Activated T-cell treated with anti-CD3 and anti-CD28 coated beads, Interleukin-2, amount 50 U/mL, for 48 hours (primary cell): ENCODE results near the gene PLEKHA7.
A peak's percentile ranks its signal among the peaks of the same experiment; 100 is the strongest.

ENCODE experiments used
- DNase-seq, 2 experiments: peaks; one replicate each; pipeline ENCODE4 v3.0.0-alpha.2; 2020

The PLEKHA7 gene

GRCh38 chr11:16767957-16768356, 246.3 kb downstream of the PLEKHA7 start:
- no peak for DNase-seq

- no peak for DNase-seq
These were observed 247.1 kb downstream of the PLEKHA7 start for GRCh38 chr11:16767137-16767536.

GRCh38 chr11:16764888-16765287, 249.3 kb downstream of the PLEKHA7 start:
- DNase-seq: no peak

GRCh38 chr11:16763746-16764145, 250.5 kb downstream of the PLEKHA7 start:
- DNase-seq: no peak

GRCh38 chr11:16759857-16760508, 254.2 kb downstream of the PLEKHA7 start:
- DNase-seq: no peak

- no peak for DNase-seq
These were observed 255.7 kb downstream of the PLEKHA7 start for GRCh38 chr11:16758382-16759024.

GRCh38 chr11:16750417-16750816, 263.8 kb downstream of the PLEKHA7 start:
- DNase-seq: no peak

- DNase-seq: no peak
These were observed 264.5 kb downstream of the PLEKHA7 start for GRCh38 chr11:16749666-16750065.

- no peak for DNase-seq
These were observed 265.1 kb downstream of the PLEKHA7 start for GRCh38 chr11:16749092-16749491.

GRCh38 chr11:16745950-16746605, 268.1 kb downstream of the PLEKHA7 start:
- no peak for DNase-seq

- no peak for DNase-seq
These were observed 270.0 kb downstream of the PLEKHA7 start for GRCh38 chr11:16744128-16744725.

GRCh38 chr11:16743478-16743877, 270.7 kb downstream of the PLEKHA7 start:
- DNase-seq: no peak

GRCh38 chr11:16741473-16741872, 272.7 kb downstream of the PLEKHA7 start:
- no peak for DNase-seq

GRCh38 chr11:16738947-16739815, 275.0 kb downstream of the PLEKHA7 start:
- DNase-seq: no peak

GRCh38 chr11:16738193-16738946, 275.8 kb downstream of the PLEKHA7 start, which contains the start of gene C11orf58:
Gene C11orf58, plus strand, starts transcription at chr11:16738647. Its CDS starts 132 bp downstream, at chr11:16738779.
- DNase-seq: peak; percentile 95 to 96

- peak; percentile 27 to 29 for DNase-seq
These were observed 276.4 kb downstream of the PLEKHA7 start for GRCh38 chr11:16737818-16738192.
